AG10803 (cell line): Measurements from ENCODE around the gene GALNT1.

Source experiments
- DNase-seq: peaks from one replicate; pipeline ENCODE4 v3.0.0; 2010; ENCODE audit warnings: low read depth
- H3K4me3 ChIP-seq: 2 replicates; pipeline ENCODE4 v1.5.1; 2011; ENCODE audit warnings: mild to moderate bottlenecking, low read length, control low read depth
- TF ChIP-seq, protein P1 (sequence below): conservative IDR thresholded peaks from 2 replicates; pipeline ENCODE4 v1.5.1; 2011; ENCODE audit warnings: mild to moderate bottlenecking, low read length, control low read depth, inconsistent platforms

Gene GALNT1

DNA sequence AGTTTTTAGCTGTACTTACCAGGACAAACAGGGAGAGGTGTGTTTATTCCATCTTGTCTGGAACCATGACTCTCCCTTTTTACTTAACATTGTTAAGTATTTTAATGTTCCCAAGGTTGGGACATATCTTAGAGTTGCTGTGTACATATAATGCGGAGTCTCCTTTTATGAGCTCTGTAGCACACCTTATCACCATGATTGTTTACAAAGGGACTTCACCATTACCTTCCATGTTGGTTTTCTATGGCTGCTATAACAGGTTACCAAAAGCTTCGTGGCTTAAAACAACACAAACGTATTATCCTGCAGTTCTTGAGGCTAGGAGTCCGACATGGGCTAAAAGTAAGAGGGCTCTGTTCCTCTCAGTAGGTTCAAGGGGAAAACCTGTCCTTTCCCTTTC, 164.3 kb downstream of the GALNT1 start:
- no peak for DNase-seq
- H3K4me3 ChIP-seq = no peak overlapping the region
- TF ChIP-seq, protein P1, sequence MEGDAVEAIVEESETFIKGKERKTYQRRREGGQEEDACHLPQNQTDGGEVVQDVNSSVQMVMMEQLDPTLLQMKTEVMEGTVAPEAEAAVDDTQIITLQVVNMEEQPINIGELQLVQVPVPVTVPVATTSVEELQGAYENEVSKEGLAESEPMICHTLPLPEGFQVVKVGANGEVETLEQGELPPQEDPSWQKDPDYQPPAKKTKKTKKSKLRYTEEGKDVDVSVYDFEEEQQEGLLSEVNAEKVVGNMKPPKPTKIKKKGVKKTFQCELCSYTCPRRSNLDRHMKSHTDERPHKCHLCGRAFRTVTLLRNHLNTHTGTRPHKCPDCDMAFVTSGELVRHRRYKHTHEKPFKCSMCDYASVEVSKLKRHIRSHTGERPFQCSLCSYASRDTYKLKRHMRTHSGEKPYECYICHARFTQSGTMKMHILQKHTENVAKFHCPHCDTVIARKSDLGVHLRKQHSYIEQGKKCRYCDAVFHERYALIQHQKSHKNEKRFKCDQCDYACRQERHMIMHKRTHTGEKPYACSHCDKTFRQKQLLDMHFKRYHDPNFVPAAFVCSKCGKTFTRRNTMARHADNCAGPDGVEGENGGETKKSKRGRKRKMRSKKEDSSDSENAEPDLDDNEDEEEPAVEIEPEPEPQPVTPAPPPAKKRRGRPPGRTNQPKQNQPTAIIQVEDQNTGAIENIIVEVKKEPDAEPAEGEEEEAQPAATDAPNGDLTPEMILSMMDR = no peak

DNA sequence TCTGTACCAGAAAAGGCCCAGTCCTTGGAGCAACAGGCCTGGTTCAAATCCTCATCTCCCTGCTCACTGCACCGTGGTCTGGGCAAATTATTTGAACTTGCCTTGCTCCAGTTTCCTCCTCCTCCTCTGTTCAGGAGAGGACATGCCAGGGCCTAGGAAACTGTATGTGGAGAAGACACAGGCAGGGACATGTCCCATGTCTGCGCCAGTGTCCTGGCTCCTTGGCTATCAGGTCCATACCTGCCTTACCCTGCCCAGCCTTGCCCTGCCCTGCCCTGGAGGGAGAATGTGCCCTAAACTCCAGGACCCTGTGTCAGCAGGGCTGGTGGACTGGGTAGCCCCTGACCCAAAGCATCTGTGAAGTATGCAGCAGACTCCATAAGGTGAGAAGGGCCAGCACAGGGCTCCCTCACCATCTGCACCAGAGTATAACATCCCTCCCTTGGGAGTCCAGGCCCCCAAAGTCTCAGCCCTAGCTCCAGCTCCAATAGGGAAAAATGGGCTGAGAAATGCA, 165.3 kb downstream of the GALNT1 start:
- TF ChIP-seq, protein P1 = no peak
- no peak for DNase-seq
- H3K4me3 ChIP-seq = no peak overlapping the region

- TF ChIP-seq, protein P1 = no peak
- no peak overlapping the region for H3K4me3 ChIP-seq
- DNase-seq = no peak
These were observed 166.4 kb downstream of the GALNT1 start for GRCh38 chr18:35747894-35748472.

- TF ChIP-seq, protein P1 = no peak
- no peak for DNase-seq
- no peak overlapping the region for H3K4me3 ChIP-seq
These were observed 168.2 kb downstream of the GALNT1 start for GRCh38 chr18:35749701-35750100.

- no peak for DNase-seq
- TF ChIP-seq, protein P1 = no peak
- no peak overlapping the region for H3K4me3 ChIP-seq
These were observed 169.4 kb downstream of the GALNT1 start for GRCh38 chr18:35750929-35751328.

DNA sequence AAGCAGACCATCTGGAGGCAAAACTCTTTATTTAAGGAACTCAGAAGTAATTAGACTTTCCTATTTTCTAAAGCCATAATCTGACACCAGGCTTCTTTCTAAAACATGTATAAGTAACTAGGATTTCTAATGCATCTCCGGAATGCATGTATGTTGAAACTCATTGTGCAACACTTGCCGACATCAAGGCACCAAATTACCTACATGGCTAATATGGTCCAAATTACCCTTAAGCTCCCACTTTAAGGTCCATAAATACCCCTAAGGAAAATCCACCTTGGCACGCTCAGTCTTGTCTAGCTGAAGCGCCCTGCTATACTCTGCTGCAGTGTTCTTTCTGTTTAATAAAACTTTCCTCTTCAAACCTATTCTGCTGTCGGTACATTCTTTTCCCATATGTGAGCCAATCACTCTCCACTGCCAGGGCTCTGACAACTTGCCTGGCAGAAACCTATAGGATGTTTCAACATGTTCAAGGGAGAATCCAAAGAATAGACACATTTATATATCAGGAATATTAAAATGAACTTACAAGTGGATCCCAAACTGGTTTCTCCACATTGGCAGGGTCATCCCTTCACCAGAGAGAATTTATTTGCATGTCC, 171.9 kb downstream of the GALNT1 start:
- no peak for DNase-seq
- TF ChIP-seq, protein P1 = no peak
- no peak overlapping the region for H3K4me3 ChIP-seq

- H3K4me3 ChIP-seq = no peak overlapping the region
- TF ChIP-seq, protein P1 = no peak
- DNase-seq = no peak
These were observed 172.9 kb downstream of the GALNT1 start for GRCh38 chr18:35754464-35754863.
